ENCODE data around the gene FSTL1. TPM values are rescaled to one million over a fixed set of nuclear protein-coding genes. Genes with fewer than 3 reads are reported as not detected.

Gene FSTL1
- total and polyA plus RNA-seq, 2 of the 8 experiments (the other 6 are each of a cell fraction or from before 2014, with no cell fraction given), result 158 to 516 TPM

DNA sequence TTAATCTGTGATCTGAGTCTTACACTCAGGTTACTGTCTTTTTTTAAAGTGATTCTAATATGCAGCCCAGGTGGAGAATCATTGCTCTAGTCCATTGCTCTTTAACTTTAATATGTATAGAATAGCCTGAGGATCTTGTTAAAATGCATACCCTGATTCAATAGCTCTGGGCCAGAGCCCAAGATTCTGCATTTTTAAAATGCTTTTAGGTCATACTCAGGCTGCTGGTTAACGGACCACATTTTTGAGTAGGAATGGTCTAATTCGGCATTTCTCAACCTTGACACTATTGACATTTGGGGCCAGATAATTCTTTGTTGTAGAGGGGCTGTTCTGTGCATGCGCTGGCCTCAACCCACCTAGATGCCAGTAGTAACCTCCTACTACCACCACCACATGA lies 20.9 kb upstream of the FSTL1 start:
- Histone ChIP-seq H3K9ac (replicated peaks in 1 of 4; ENCODE audit: extremely low read depth in 1 of 4, low read depth in 3 of 4, low read length in 3 of 4) (no peak overlapping the region), H4K20me1 (replicated peaks in 1 of 2; ENCODE audit: control insufficient read depth in 1 of 2, insufficient read depth in 2 of 2, low read length in 2 of 2) (no peaks in the 10 kb centered on the region), H4K8ac (ENCODE audit: extremely low read depth, insufficient read depth, low read length) (no peak overlapping the region), H2BK12ac (ENCODE audit: low read depth, low read length) (peak overlapping the region; percentile 41; the same call in 1 of the 2 replicates), H2BK15ac (ENCODE audit: low read length) (0 out of 2 replicates have a peak overlapping the region, but pooled peaks have one; percentile 31), H4K91ac (replicated peaks; ENCODE audit: insufficient read length, low read length) (no peak overlapping the region), H3K79me2 (ENCODE audit: control insufficient read depth in 1 of 2, insufficient read depth in 2 of 2, low read length in 2 of 2) (no peaks in the 10 kb centered on the region), H3K79me1 (ENCODE audit: low read depth, low read length) (no peaks in the 10 kb centered on the region), H3K4me2 (ENCODE audit: insufficient read depth in 1 of 2, low read depth in 2 of 2, low read length in 2 of 2) (no peak overlapping the region), H3K23ac (ENCODE audit: insufficient read length) (no peak overlapping the region), H2BK120ac (replicated peaks; ENCODE audit: low read depth, low read length) (no peak overlapping the region), H2AFZ (ENCODE audit: low read length) (no peak overlapping the region), H4K5ac (ENCODE audit: insufficient read length, low read depth, low read length) (no peak overlapping the region), H3K9me3 (ENCODE audit: insufficient read depth in 2 of 2, low read depth in 1 of 2, low read length in 1 of 2) (peaks cover 0 to 4% of the 10 kb centered on the region in 2 experiments; a peak in 2 of 4 replicates), H3K14ac (ENCODE audit: insufficient read length) (no peak overlapping the region), H3K4me1 (replicated peaks in 1 of 4; ENCODE audit: control insufficient read depth in 3 of 4, insufficient read depth in 4 of 4, low read length in 3 of 4) (peaks cover 7 to 32% (median 12%) of the 10 kb centered on the region in 4 experiments; a peak in 6 of 7 replicates), H2AK5ac (ENCODE audit: low read depth, low read length) (no peak overlapping the region), H3K27me3 (replicated peaks in 1 of 4; ENCODE audit: control insufficient read depth in 3 of 4, extremely low read depth in 1 of 4, insufficient read depth in 3 of 4, low read length in 3 of 4) (no peaks in the 10 kb centered on the region), H3K18ac (ENCODE audit: extremely low read depth, low read length) (no peak overlapping the region), H3K23me2 (ENCODE audit: low read depth, low read length) (no peaks in the 10 kb centered on the region; the same call in 1 of the 2 replicates), H3K4ac (replicated peaks; ENCODE audit: insufficient read length, low read depth, low read length) (no peak overlapping the region), H3K4me3 (ENCODE audit: extremely low read depth in 1 of 4, insufficient read depth in 2 of 4, low read depth in 3 of 4, low read length in 4 of 4) (no peak overlapping the region), H2BK5ac (ENCODE audit: low read depth, low read length) (no peak overlapping the region), H2BK20ac (ENCODE audit: low read length) (peak overlapping the region; percentile 53; the same call in 1 of the 2 replicates), H3K36me3 (ENCODE audit: control insufficient read depth in 2 of 4, insufficient read depth in 4 of 4, low read length in 3 of 4) (no peaks in the 10 kb centered on the region), H3K27ac (ENCODE audit: low read depth, low read length) (no peak overlapping the region), H3K56ac (replicated peaks; ENCODE audit: insufficient read length, low read depth, low read length) (no peak overlapping the region)
- DNase-seq (ENCODE audit: low read depth in 1 of 2, low spot score in 2 of 2), result no peak
- FAIRE-seq, result no peak
- ChIA-PET CTCF (ENCODE audit: partially characterized antibody) (interaction anchor here (0.8 to 6.9 kb wide), 3 partner anchors 9 to 87 kb away, joined by 3 to 36 read pairs (median 5); no protein-coding TSS in a partner anchor), POLR2A (ENCODE audit: partially characterized antibody) (interaction anchor here (1.0 to 3.8 kb wide), 3 partner anchors 13 to 376 kb away, joined by 3 to 24 read pairs (median 3); partner anchors contain the start of gene FSTL1)
- 76% methylated on average over 3 of the region's 3 CpGs; no CpG with 5 or more reads in 1 of the 2 experiments for WGBS, 2 experiments (ENCODE audit: extremely low coverage in 1 of 2, insufficient coverage in 1 of 2, insufficient read length in 1 of 2, insufficient replicate concordance in 2 of 2, low coverage in 1 of 2, low lambda C conversion rate in 2 of 2, missing lambda C conversion rate in 1 of 2)
- TF ChIP-seq, protein P1, sequence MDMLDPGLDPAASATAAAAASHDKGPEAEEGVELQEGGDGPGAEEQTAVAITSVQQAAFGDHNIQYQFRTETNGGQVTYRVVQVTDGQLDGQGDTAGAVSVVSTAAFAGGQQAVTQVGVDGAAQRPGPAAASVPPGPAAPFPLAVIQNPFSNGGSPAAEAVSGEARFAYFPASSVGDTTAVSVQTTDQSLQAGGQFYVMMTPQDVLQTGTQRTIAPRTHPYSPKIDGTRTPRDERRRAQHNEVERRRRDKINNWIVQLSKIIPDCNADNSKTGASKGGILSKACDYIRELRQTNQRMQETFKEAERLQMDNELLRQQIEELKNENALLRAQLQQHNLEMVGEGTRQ (IDR thresholded peaks at IDR 0.05; ENCODE audit: low read length), result no peak
- TF ChIP-seq, protein P2, sequence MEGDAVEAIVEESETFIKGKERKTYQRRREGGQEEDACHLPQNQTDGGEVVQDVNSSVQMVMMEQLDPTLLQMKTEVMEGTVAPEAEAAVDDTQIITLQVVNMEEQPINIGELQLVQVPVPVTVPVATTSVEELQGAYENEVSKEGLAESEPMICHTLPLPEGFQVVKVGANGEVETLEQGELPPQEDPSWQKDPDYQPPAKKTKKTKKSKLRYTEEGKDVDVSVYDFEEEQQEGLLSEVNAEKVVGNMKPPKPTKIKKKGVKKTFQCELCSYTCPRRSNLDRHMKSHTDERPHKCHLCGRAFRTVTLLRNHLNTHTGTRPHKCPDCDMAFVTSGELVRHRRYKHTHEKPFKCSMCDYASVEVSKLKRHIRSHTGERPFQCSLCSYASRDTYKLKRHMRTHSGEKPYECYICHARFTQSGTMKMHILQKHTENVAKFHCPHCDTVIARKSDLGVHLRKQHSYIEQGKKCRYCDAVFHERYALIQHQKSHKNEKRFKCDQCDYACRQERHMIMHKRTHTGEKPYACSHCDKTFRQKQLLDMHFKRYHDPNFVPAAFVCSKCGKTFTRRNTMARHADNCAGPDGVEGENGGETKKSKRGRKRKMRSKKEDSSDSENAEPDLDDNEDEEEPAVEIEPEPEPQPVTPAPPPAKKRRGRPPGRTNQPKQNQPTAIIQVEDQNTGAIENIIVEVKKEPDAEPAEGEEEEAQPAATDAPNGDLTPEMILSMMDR (IDR thresholded peaks at IDR 0.05; ENCODE audit: control extremely low read depth in 1 of 3, insufficient read depth in 1 of 3, low read depth in 1 of 3, low read length in 3 of 3), result 0 out of 4 replicates have a peak, but pooled peaks of 1 of the 3 experiments have one; percentile 4
